Upper lobe of left lung (tissue), 6 donors: ENCODE measurements around the gene CARD19. TPM values are rescaled to one million over a fixed set of nuclear protein-coding genes. Genes with fewer than 3 reads are reported as not detected.

ENCODE experiments used
- ATAC-seq, 2 donors: fragments of 200-7000 bp; cut with Tn5 transposase; one replicate each; pipeline ENCODE4 v1.9.1; 2022; ENCODE audit warnings: mild to moderate bottlenecking in 2 of 2, moderate library complexity in 2 of 2; ENCODE audit not compliant: low FRiP score in 2 of 2
- DNase-seq, 2 donors: peaks; one replicate each; pipeline ENCODE4 v3.0.0-alpha.2; 2019 to 2020
- H3K27ac ChIP-seq, 4 donors: fragments of 200-600 bp; sonication (generic); one replicate each; pipeline ENCODE4 v1.5.1; 2016 to 2019
- H3K27me3 ChIP-seq, 4 donors: fragments of 200-600 bp; sonication (generic); one replicate each; pipeline ENCODE4 v1.5.1; 2017 to 2019
- H3K36me3 ChIP-seq, 4 donors: fragments of 200-600 bp; sonication (generic); one replicate each; pipeline ENCODE4 v1.5.1; 2016 to 2019
- H3K4me1 ChIP-seq, 4 donors: fragments of 200-600 bp; sonication (generic); one replicate each; pipeline ENCODE4 v1.5.1; 2018 to 2019
- H3K4me3 ChIP-seq, 4 donors: fragments of 200-600 bp; sonication (generic); one replicate each; pipeline ENCODE4 v1.5.1; 2017 to 2019; ENCODE audit warnings: mild to moderate bottlenecking in 2 of 4, moderate library complexity in 1 of 4
- H3K9me3 ChIP-seq, 4 donors: fragments of 200-600 bp; sonication (generic); one replicate each; pipeline ENCODE4 v1.5.1; 2018 to 2019
- EP300 ChIP-seq, 4 donors: sonication (generic); formaldehyde crosslinking; IDR thresholded peaks; one replicate each; pipeline ENCODE4 v1.5.1; 2017; ENCODE audit warnings: antibody characterized with exemption in 4 of 4, control low read depth in 2 of 4
- POLR2A ChIP-seq, 4 donors: fragments of 450-650 bp; IDR thresholded peaks; one replicate each; pipeline ENCODE4 v1.5.1; 2016 to 2017; ENCODE audit warnings: antibody characterized with exemption in 4 of 4, mild to moderate bottlenecking in 2 of 4
- POLR2AphosphoS5 ChIP-seq, 2 donors: sonication (generic); formaldehyde crosslinking; IDR thresholded peaks; one replicate each; pipeline ENCODE4 v1.5.1; 2017; ENCODE audit warnings: antibody characterized with exemption in 2 of 2
- WGBS, 2 donors: methylation state at CpG; one replicate each; pipeline ENCODE4 v1.1.5; 2017 to 2018; 5-methylcytosine and 5-hydroxymethylcytosine counted together
- total RNA-seq, 6 donors: library from RNA; depleted of rRNA in 4 of 6; stranded (reverse); fragments of >200 nt in 4 of 6; gene quantifications; one replicate each; pipeline versions ENCODE4 v1.1.0 to v1.2.1, GENCODE V29; 2016 to 2021
- TF ChIP-seq, protein P1 (sequence below), 6 experiments: fragments of 450-650 bp in 4 of 6; fragments of 200-600 bp in 2 of 6; sonication (generic) in 2 of 6; IDR thresholded peaks; one replicate each; pipeline ENCODE4 v1.5.1; 2016 to 2019; ENCODE audit warnings: antibody characterized with exemption in 6 of 6
- donor health status: DM: no; HTN: no; CAD: no; lungs with moderate emphysema.
- donor health status: DM: no; HTN: yes; CAD: no; lungs with severe emphysema.

CARD19 gene
- total RNA-seq, 6 donors from 2014 or later, result 34.7 to 92.3 (median 41.7) TPM

DNA sequence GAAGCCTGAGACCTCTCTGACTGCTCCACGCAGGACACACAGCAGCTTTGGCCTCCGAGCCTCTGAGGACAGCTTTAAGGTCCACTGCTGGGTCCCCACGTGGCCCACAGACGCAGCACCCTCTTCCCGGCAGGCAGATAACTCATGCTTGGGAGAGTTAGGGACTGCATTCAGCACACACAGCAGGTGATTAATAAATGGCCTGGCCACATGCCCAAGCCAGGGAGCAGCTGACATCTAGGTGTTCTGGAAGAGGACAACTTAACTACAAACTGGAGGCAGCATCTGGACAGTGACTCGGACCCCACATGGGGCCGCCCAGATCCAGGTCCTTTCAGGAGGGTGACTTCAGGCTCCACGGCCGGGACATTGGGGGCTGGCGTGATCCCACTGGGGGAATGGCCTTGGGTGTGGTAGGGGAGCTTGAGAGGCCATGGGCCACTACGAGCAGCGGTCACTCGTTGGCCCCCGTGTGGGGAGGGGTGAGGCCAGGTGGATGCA lies 26.8 kb downstream of the CARD19 start:
- TF ChIP-seq POLR2AphosphoS5 (IDR thresholded peaks at IDR 0.05) (no peak), EP300 (IDR thresholded peaks at IDR 0.05) (no peak), POLR2A (IDR thresholded peaks at IDR 0.05) (no peak)
- TF ChIP-seq, protein P1, sequence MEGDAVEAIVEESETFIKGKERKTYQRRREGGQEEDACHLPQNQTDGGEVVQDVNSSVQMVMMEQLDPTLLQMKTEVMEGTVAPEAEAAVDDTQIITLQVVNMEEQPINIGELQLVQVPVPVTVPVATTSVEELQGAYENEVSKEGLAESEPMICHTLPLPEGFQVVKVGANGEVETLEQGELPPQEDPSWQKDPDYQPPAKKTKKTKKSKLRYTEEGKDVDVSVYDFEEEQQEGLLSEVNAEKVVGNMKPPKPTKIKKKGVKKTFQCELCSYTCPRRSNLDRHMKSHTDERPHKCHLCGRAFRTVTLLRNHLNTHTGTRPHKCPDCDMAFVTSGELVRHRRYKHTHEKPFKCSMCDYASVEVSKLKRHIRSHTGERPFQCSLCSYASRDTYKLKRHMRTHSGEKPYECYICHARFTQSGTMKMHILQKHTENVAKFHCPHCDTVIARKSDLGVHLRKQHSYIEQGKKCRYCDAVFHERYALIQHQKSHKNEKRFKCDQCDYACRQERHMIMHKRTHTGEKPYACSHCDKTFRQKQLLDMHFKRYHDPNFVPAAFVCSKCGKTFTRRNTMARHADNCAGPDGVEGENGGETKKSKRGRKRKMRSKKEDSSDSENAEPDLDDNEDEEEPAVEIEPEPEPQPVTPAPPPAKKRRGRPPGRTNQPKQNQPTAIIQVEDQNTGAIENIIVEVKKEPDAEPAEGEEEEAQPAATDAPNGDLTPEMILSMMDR (IDR thresholded peaks at IDR 0.05), result no peak
- no peak for ATAC-seq
- Histone ChIP-seq H3K27ac (no peak overlapping the region), H3K27me3 (no peaks in the 10 kb centered on the region), H3K4me1 (peaks cover 38 to 46% (median 41%) of the 10 kb centered on the region in 4 donors), H3K36me3 (peaks cover 11 to 54% (median 43%) of the 10 kb centered on the region in 4 donors), H3K4me3 (no peak overlapping the region), H3K9me3 (no peaks in the 10 kb centered on the region)
- no peak for DNase-seq
- 94 to 95% methylated on average over 14 of the region's 14 CpGs for whole genome bisulfite sequencing, 2 donors

- 69 to 83% methylated on average over 3 to 14 of the region's 14 CpGs for WGBS, 2 donors
- DNase-seq (peak in 1 of 2 donors; percentile 39), ATAC-seq (no peak)
- H3K4me3 ChIP-seq, result no peak overlapping the region
- no peaks in the 10 kb centered on the region for H3K9me3 ChIP-seq
- H3K27me3 ChIP-seq, result no peaks in the 10 kb centered on the region
- H3K27ac ChIP-seq, result no peak overlapping the region
- peaks cover 11 to 54% (median 43%) of the 10 kb centered on the region in 4 donors for H3K36me3 ChIP-seq
- TF ChIP-seq EP300 (IDR thresholded peaks at IDR 0.05), result no peak
- TF ChIP-seq POLR2AphosphoS5 (IDR thresholded peaks at IDR 0.05), result no peak
- TF ChIP-seq, protein P1 (IDR thresholded peaks at IDR 0.05), result no peak
- H3K4me1 ChIP-seq, result peaks cover 47 to 55% (median 50%) of the 10 kb centered on the region in 4 donors
Observed at GRCh38 chr9:93123561-93124283, 27.7 kb downstream of the CARD19 start.

DNA sequence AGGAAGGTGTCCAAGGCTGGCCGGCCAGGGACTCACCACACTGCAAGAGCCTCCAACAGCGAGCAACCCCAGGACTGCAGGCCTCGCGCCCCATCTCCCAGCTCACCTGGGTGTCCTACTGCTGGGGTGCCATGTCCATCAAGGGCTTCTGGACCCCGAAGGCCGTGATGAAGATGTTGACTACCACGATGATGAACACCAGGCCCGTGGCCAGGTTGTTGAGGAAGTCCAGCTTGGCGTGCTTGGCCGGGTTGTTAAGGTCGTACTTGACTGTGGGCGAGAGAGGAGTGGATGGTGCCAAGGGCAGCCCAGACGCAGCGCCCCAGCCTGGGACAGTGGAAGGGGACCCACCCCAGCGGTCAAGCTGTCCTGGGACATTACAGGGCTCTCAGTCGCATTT lies 28.8 kb downstream of the CARD19 start:
- Histone ChIP-seq H3K4me1 (peaks cover 51 to 57% (median 53%) of the 10 kb centered on the region in 4 donors), H3K4me3 (no peak overlapping the region), H3K36me3 (peaks cover 11 to 54% (median 43%) of the 10 kb centered on the region in 4 donors), H3K27me3 (no peaks in the 10 kb centered on the region), H3K9me3 (no peaks in the 10 kb centered on the region), H3K27ac (no peak overlapping the region)
- DNase-seq (peak in 1 of 2 donors; percentile 44), ATAC-seq (no peak)
- 91 to 97% methylated on average over 11 to 15 of the region's 16 CpGs for WGBS, 2 donors
- no peak for TF ChIP-seq POLR2A (IDR thresholded peaks at IDR 0.05)
- TF ChIP-seq, protein P1 (IDR thresholded peaks at IDR 0.05), result no peak
- no peak for TF ChIP-seq EP300 (IDR thresholded peaks at IDR 0.05)
- no peak for TF ChIP-seq POLR2AphosphoS5 (IDR thresholded peaks at IDR 0.05)

- TF ChIP-seq EP300 (IDR thresholded peaks at IDR 0.05) (no peak), POLR2A (IDR thresholded peaks at IDR 0.05) (no peak), POLR2AphosphoS5 (IDR thresholded peaks at IDR 0.05) (no peak)
- TF ChIP-seq, protein P1 (IDR thresholded peaks at IDR 0.05), result no peak
- Histone ChIP-seq H3K27ac (no peak overlapping the region), H3K9me3 (no peaks in the 10 kb centered on the region), H3K27me3 (no peaks in the 10 kb centered on the region), H3K36me3 (peaks cover 11 to 54% (median 43%) of the 10 kb centered on the region in 4 donors), H3K4me1 (peaks cover 51 to 57% (median 53%) of the 10 kb centered on the region in 4 donors), H3K4me3 (no peak overlapping the region)
- ATAC-seq (no peak), DNase-seq (no peak)
- 94 to 96% methylated on average over 8 to 10 of the region's 10 CpGs for WGBS, 2 donors
Observed at GRCh38 chr9:93125331-93125894, 29.4 kb downstream of the CARD19 start.
